H9 (cell line): ENCODE data around the gene VTN. TPM values are rescaled to one million over a fixed set of nuclear protein-coding genes. Genes with fewer than 3 reads are reported as not detected.
A peak's percentile ranks its signal among the peaks of the same experiment; 100 is the strongest.

ENCODE experiments used
- DNase-seq: peaks from one replicate; pipeline ENCODE4 v3.0.0-alpha.2; 2017
- H2AFZ ChIP-seq: one replicate; pipeline ENCODE4 v1.6.1; 2013; ENCODE audit warnings: mild to moderate bottlenecking, low read length, control low read depth, moderate library complexity
- H2AK5ac ChIP-seq: 2 replicates; pipeline ENCODE4 v1.6.1; 2013; ENCODE audit warnings: low read length, control low read depth, mixed read lengths; ENCODE audit not compliant: insufficient read length
- H2BK120ac ChIP-seq: one replicate; pipeline ENCODE4 v1.6.1; 2013; ENCODE audit warnings: low read depth, mild to moderate bottlenecking, low read length, control low read depth, inconsistent platforms; ENCODE audit not compliant: poor library complexity, severe bottlenecking
- H2BK12ac ChIP-seq: 2 replicates; pipeline ENCODE4 v1.6.1; 2013; ENCODE audit warnings: low read length, control low read depth, mixed read lengths, low read depth; ENCODE audit not compliant: insufficient read length
- H2BK15ac ChIP-seq: 2 replicates; pipeline ENCODE4 v1.6.1; 2013; ENCODE audit warnings: low read depth, low read length, control low read depth
- H2BK20ac ChIP-seq: one replicate; pipeline ENCODE4 v1.6.1; 2013; ENCODE audit warnings: low read depth, mild to moderate bottlenecking, low read length, control low read depth, inconsistent platforms; ENCODE audit not compliant: poor library complexity, severe bottlenecking
- H2BK5ac ChIP-seq: 2 replicates; pipeline ENCODE4 v1.6.1; 2013; ENCODE audit warnings: low read length, control low read depth, mixed read lengths; ENCODE audit not compliant: insufficient read length
- H3K14ac ChIP-seq: 2 replicates; pipeline ENCODE4 v1.6.1; 2013; ENCODE audit warnings: low read length, control low read depth; ENCODE audit not compliant: insufficient read depth
- H3K18ac ChIP-seq: 2 replicates; pipeline ENCODE4 v1.6.1; 2013; ENCODE audit warnings: low read depth, mild to moderate bottlenecking, mixed read lengths, low read length, control low read depth; ENCODE audit not compliant: insufficient read length
- H3K23ac ChIP-seq: 2 replicates; pipeline ENCODE4 v1.6.1; 2013; ENCODE audit warnings: low read length, control low read depth, mixed read lengths, low read depth; ENCODE audit not compliant: insufficient read length
- H3K23me2 ChIP-seq: 2 replicates; pipeline ENCODE4 v1.6.1; 2013; ENCODE audit warnings: low read depth, mild to moderate bottlenecking, mixed read lengths, low read length, control low read depth; ENCODE audit not compliant: insufficient read length, poor library complexity, severe bottlenecking
- H3K27ac ChIP-seq: 2 replicates; pipeline ENCODE4 v1.5.1; 2013; ENCODE audit warnings: low read length, control low read depth, mixed read lengths, low read depth; ENCODE audit not compliant: insufficient read length
- H3K27me3 ChIP-seq: 2 replicates; pipeline ENCODE4 v1.6.1; 2013; ENCODE audit warnings: low read length, control low read depth, inconsistent platforms; ENCODE audit not compliant: insufficient read depth
- H3K4ac ChIP-seq: 2 replicates; pipeline ENCODE4 v1.6.1; 2013; ENCODE audit warnings: low read depth, mild to moderate bottlenecking, control low read depth, inconsistent platforms, low read length, moderate library complexity
- H3K4me1 ChIP-seq: 2 replicates; pipeline ENCODE4 v1.6.1; 2013; ENCODE audit warnings: low read length, control low read depth, inconsistent platforms; ENCODE audit not compliant: insufficient read depth
- H3K4me2 ChIP-seq: 2 replicates; pipeline ENCODE4 v1.6.1; 2013; ENCODE audit warnings: low read length, control low read depth, mixed read lengths; ENCODE audit not compliant: insufficient read length, insufficient read depth
- H3K56ac ChIP-seq: 2 replicates; pipeline ENCODE4 v1.6.1; 2013; ENCODE audit warnings: low read depth, mild to moderate bottlenecking, mixed read lengths, low read length, control low read depth; ENCODE audit not compliant: insufficient read length
- H3K79me1 ChIP-seq: 2 replicates; pipeline ENCODE4 v1.6.1; 2013; ENCODE audit warnings: low read depth, mild to moderate bottlenecking, moderate library complexity, low read length, control low read depth, inconsistent platforms; ENCODE audit not compliant: insufficient read depth, poor library complexity, severe bottlenecking
- H3K79me2 ChIP-seq: 2 replicates; pipeline ENCODE4 v1.6.1; 2013; ENCODE audit warnings: low read length, control low read depth, inconsistent platforms; ENCODE audit not compliant: insufficient read depth
- H3K9ac ChIP-seq: 2 replicates; pipeline ENCODE4 v1.6.1; 2013; ENCODE audit warnings: low read length, control low read depth, mixed read lengths; ENCODE audit not compliant: insufficient read length; ENCODE audit errors: extremely low read depth
- H3K9me3 ChIP-seq: one replicate; pipeline ENCODE4 v1.6.1; 2013; ENCODE audit warnings: low read depth, low read length, inconsistent platforms; ENCODE audit not compliant: control insufficient read depth
- H3T11ph ChIP-seq: one replicate; pipeline ENCODE4 v1.6.1; 2013; ENCODE audit warnings: mild to moderate bottlenecking, low read length, control low read depth, inconsistent platforms
- H4K20me1 ChIP-seq: one replicate; pipeline ENCODE4 v1.6.1; 2013; ENCODE audit not compliant: control insufficient read depth, insufficient read length, insufficient read depth
- H4K5ac ChIP-seq: 2 replicates; pipeline ENCODE4 v1.6.1; 2013; ENCODE audit warnings: low read depth, mild to moderate bottlenecking, mixed read lengths, low read length, control low read depth; ENCODE audit not compliant: insufficient read length
- H4K8ac ChIP-seq: replicated peaks from 2 replicates; pipeline ENCODE4 v1.6.1; 2013; ENCODE audit warnings: low read length, control low read depth, mixed read lengths, low read depth; ENCODE audit not compliant: insufficient read length
- H4K91ac ChIP-seq: 2 replicates; pipeline ENCODE4 v1.6.1; 2013; ENCODE audit warnings: low read depth, mild to moderate bottlenecking, moderate library complexity, mixed read lengths, low read length, control low read depth; ENCODE audit not compliant: insufficient read length
- H3K27ac Mint-ChIP-seq, 3 experiments: 2 replicates in 2 of 3; 3 replicates in 1 of 3; pipeline ENCODE4 v1.8.0; 2020 to 2021; ENCODE audit warnings: mixed read lengths in 3 of 3, mild to moderate bottlenecking in 1 of 3, moderate library complexity in 1 of 3
- H3K27me3 Mint-ChIP-seq: 2 replicates; pipeline ENCODE4 v1.8.0; 2021; ENCODE audit warnings: low read depth, mild to moderate bottlenecking, moderate library complexity, mixed read lengths
- H3K36me3 Mint-ChIP-seq, 3 experiments: 2 replicates in 2 of 3; 3 replicates in 1 of 3; pipeline ENCODE4 v1.8.0; 2020 to 2021; ENCODE audit warnings: low read depth in 3 of 3, mixed read lengths in 3 of 3; ENCODE audit not compliant: insufficient read depth in 1 of 3
- H3K4me1 Mint-ChIP-seq, 2 experiments: 2 replicates each; pipeline ENCODE4 v1.8.0; 2020; ENCODE audit warnings: mixed read lengths in 2 of 2
- H3K4me3 Mint-ChIP-seq, 2 experiments: 2 replicates in 1 of 2; 3 replicates in 1 of 2; pipeline ENCODE4 v1.8.0; 2020 to 2021; ENCODE audit warnings: mild to moderate bottlenecking in 2 of 2, mixed read lengths in 2 of 2, moderate library complexity in 1 of 2
- H3K9me3 Mint-ChIP-seq, 2 experiments: 2 replicates in 1 of 2; 3 replicates in 1 of 2; pipeline ENCODE4 v1.8.0; 2020; ENCODE audit warnings: mild to moderate bottlenecking in 2 of 2, mixed read lengths in 2 of 2, moderate library complexity in 1 of 2
- WGBS: extraction: QIAGEN DNeasy Blood & Tissue Kit; methylation state at CpG from one replicate; pipeline ENCODE4 v1.1.7; 2013; ENCODE audit warnings: missing lambda C conversion rate, low lambda C conversion rate, mixed read lengths; ENCODE audit not compliant: insufficient read length; ENCODE audit errors: extremely low coverage; 5-methylcytosine and 5-hydroxymethylcytosine counted together
- total RNA-seq: library from RNA; stranded (reverse); gene quantifications from 2 replicates; pipeline ENCODE4 v1.2.1, GENCODE V29; 2021
- TF ChIP-seq, protein P1 (sequence below): fragments of 200-600 bp; sonication (generic); conservative IDR thresholded peaks from 3 replicates; pipeline ENCODE4 v1.8.0; 2021; ENCODE audit warnings: antibody characterized with exemption, mild to moderate bottlenecking

Gene VTN
- total RNA-seq, 1 experiment from 2014 or later = not detected

DNA sequence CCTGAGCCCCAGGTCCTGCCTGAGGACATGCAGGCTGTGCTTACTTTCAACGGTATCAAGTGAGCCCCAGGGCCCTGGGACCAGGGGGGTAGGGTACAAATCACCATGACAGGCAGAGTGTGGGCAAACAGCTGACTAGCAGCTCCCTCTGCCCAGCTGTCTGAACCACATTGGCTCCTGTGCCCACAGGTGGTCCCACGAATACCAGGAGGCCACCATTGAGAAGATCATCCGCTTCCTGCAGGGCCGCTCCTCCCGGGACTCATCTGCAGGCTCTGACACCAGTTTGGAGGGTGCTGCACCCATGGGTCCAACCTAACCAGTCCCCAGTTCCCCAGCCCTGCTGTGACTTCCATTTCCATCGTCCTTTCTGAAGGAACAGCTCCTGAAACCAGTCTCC, 25.9 kb upstream of the VTN start:
- no peak for DNase-seq
- Mint-ChIP-seq H3K9me3 (no peaks in the 10 kb centered on the region), H3K27ac (peak overlapping the region in 1 of 3 experiments; percentile 62; a peak in 1 of 7 replicates), H3K36me3 (peaks cover 1 to 7% (median 5%) of the 10 kb centered on the region in 3 experiments; a peak in 4 of 7 replicates), H3K4me3 (no peak overlapping the region), H3K27me3 (peaks cover 39% of the 10 kb centered on the region), H3K4me1 (peaks cover 3 to 11% of the 10 kb centered on the region in 2 experiments; a peak in 3 of 4 replicates)
- WGBS = no CpG with 5 or more reads among the region's 6 CpGs
- Histone ChIP-seq H3K4ac (no peak overlapping the region), H4K20me1 (no peaks in the 10 kb centered on the region), H3K4me1 (no peaks in the 10 kb centered on the region), H3T11ph (no peak overlapping the region), H2BK120ac (no peak overlapping the region), H3K9me3 (no peaks in the 10 kb centered on the region), H2BK15ac (no peak overlapping the region), H2BK12ac (no peak overlapping the region), H3K9ac (no peak overlapping the region), H3K79me2 (no peaks in the 10 kb centered on the region), H2AK5ac (no peak overlapping the region), H4K91ac (no peak overlapping the region), H2BK20ac (no peak overlapping the region), H2BK5ac (no peak overlapping the region), H3K23ac (no peak overlapping the region), H4K8ac (no peak overlapping the region), H3K27me3 (no peaks in the 10 kb centered on the region), H3K56ac (no peak overlapping the region), H3K18ac (no peak overlapping the region), H3K14ac (no peak overlapping the region), H3K79me1 (no peaks in the 10 kb centered on the region), H2AFZ (no peak overlapping the region), H3K23me2 (no peaks in the 10 kb centered on the region), H3K27ac (no peak overlapping the region), H4K5ac (no peak overlapping the region), H3K4me2 (no peak overlapping the region)
- TF ChIP-seq, protein P1, sequence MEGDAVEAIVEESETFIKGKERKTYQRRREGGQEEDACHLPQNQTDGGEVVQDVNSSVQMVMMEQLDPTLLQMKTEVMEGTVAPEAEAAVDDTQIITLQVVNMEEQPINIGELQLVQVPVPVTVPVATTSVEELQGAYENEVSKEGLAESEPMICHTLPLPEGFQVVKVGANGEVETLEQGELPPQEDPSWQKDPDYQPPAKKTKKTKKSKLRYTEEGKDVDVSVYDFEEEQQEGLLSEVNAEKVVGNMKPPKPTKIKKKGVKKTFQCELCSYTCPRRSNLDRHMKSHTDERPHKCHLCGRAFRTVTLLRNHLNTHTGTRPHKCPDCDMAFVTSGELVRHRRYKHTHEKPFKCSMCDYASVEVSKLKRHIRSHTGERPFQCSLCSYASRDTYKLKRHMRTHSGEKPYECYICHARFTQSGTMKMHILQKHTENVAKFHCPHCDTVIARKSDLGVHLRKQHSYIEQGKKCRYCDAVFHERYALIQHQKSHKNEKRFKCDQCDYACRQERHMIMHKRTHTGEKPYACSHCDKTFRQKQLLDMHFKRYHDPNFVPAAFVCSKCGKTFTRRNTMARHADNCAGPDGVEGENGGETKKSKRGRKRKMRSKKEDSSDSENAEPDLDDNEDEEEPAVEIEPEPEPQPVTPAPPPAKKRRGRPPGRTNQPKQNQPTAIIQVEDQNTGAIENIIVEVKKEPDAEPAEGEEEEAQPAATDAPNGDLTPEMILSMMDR = no peak
